Measurements from ENCODE around the gene FITM1. TPM values are rescaled to one million over a fixed set of nuclear protein-coding genes. Genes with fewer than 3 reads are reported as not detected.

FITM1 gene
- total RNA-seq, 2 donors from 2014 or later, result 74.3 to 180 TPM

- H3K9me3 ChIP-seq, result no peaks in the 10 kb centered on the region
- TF ChIP-seq CTCF (IDR thresholded peaks at IDR 0.05), result no peak
- H3K4me1 ChIP-seq, result peaks cover 0 to 10% of the 10 kb centered on the region in 2 donors
- no peak for DNase-seq (ENCODE audit: low spot score)
- no peak overlapping the region for H3K4me3 ChIP-seq
- no peaks in the 10 kb centered on the region for H3K27me3 ChIP-seq
- peak overlapping the region; percentile 48 for H3K27ac ChIP-seq
- peaks cover 35% of the 10 kb centered on the region for H3K36me3 ChIP-seq
These were observed 49.0 kb downstream of the FITM1 start for GRCh38 chr14:24179294-24179960.

GRCh38 chr14:24179961-24180796, 49.7 kb downstream of the FITM1 start:
- no peak overlapping the region for H3K4me3 ChIP-seq
- H3K27ac ChIP-seq, result peak overlapping the region; percentile 48
- peaks cover 0 to 10% of the 10 kb centered on the region in 2 donors for H3K4me1 ChIP-seq
- H3K36me3 ChIP-seq, result peaks cover 39% of the 10 kb centered on the region
- H3K27me3 ChIP-seq, result no peaks in the 10 kb centered on the region
- no peak for TF ChIP-seq CTCF (IDR thresholded peaks at IDR 0.05)
- DNase-seq (ENCODE audit: low spot score), result peak; percentile 66
- no peaks in the 10 kb centered on the region for H3K9me3 ChIP-seq

GRCh38 chr14:24181371-24182077, 51.1 kb downstream of the FITM1 start:
- Histone ChIP-seq H3K9me3 (no peaks in the 10 kb centered on the region), H3K4me1 (peaks cover 0 to 10% of the 10 kb centered on the region in 2 donors), H3K36me3 (peaks cover 39% of the 10 kb centered on the region), H3K27me3 (no peaks in the 10 kb centered on the region), H3K27ac (no peak overlapping the region), H3K4me3 (no peak overlapping the region)
- TF ChIP-seq CTCF (IDR thresholded peaks at IDR 0.05), result no peak
- DNase-seq (ENCODE audit: low spot score), result no peak

Small RNA genes lying within 50 kb of the gene (microRNA-seq; reads per million reads assigned to microRNA genes)
- gene MIR7703 (ENCODE audit: borderline number of aligned reads in 2 of 2, borderline replicate concordance in 1 of 2), result 0 reads per million in 2 donors

Other genes with a start within 250 kb of the FITM1 start
- gene DHRS4, start 176.9 kb upstream of the FITM1 start, total RNA-seq, result 10 to 100 TPM; 29.6 to 38.8 TPM
- gene DHRS4L2, start 141.7 kb upstream of the FITM1 start, total RNA-seq, result 10 to 100 TPM; 10.6 to 17.6 TPM
- gene CARMIL3, start 78.7 kb upstream of the FITM1 start, total RNA-seq, result not detected
- under 1 TPM in 1 of 2 donors, not detected in 1; 0.24 TPM for gene CPNE6, start 59.1 kb upstream of the FITM1 start, total RNA-seq
- gene PCK2, start 36.3 kb upstream of the FITM1 start, total RNA-seq, result 10 to 100 TPM in 1 of 2 donors, 1 to 10 TPM in 1; 1.8 to 10.7 TPM
- 10 to 100 TPM; 54.1 to 69.8 TPM for gene DCAF11, start 15.9 kb upstream of the FITM1 start, total RNA-seq
- gene NRL, start 15.7 kb upstream of the FITM1 start, total RNA-seq, result 1 to 10 TPM; 2.5 to 5.0 TPM
- gene PSME1, start 5.5 kb downstream of the FITM1 start, total RNA-seq, result 100 to 1,000 TPM in 1 of 2 donors, 10 to 100 TPM in 1; 72.9 to 112 TPM
- gene EMC9, start 10.9 kb downstream of the FITM1 start, total RNA-seq, result 10 to 100 TPM in 1 of 2 donors, 1 to 10 TPM in 1; 9.9 to 16.8 TPM
- gene PSME2, start 16.0 kb downstream of the FITM1 start, total RNA-seq, result 10 to 100 TPM; 23.1 to 40.6 TPM
- gene RNF31, start 16.8 kb downstream of the FITM1 start, total RNA-seq, result 10 to 100 TPM; 24.1 to 47.5 TPM
- gene IRF9, start 30.6 kb downstream of the FITM1 start, total RNA-seq, result 10 to 100 TPM; 29.2 to 33.1 TPM
- gene REC8, start 41.4 kb downstream of the FITM1 start, total RNA-seq, result 1 to 10 TPM; 3.8 to 5.6 TPM
- 10 to 100 TPM; 12.1 to 15.7 TPM for gene IPO4, start 58.2 kb downstream of the FITM1 start, total RNA-seq
- 10 to 100 TPM; 23.5 to 42.7 TPM for gene TM9SF1, start 64.8 kb downstream of the FITM1 start, total RNA-seq
- not detected for gene TSSK4, start 75.0 kb downstream of the FITM1 start, total RNA-seq
- gene CHMP4A, start 82.8 kb downstream of the FITM1 start, total RNA-seq, result 10 to 100 TPM; 31.6 to 63.0 TPM
- gene MDP1, start 85.4 kb downstream of the FITM1 start, total RNA-seq, result 10 to 100 TPM; 15.5 to 19.7 TPM
- gene NEDD8, start 101.7 kb downstream of the FITM1 start, total RNA-seq, result 100 to 1,000 TPM; 184 to 206 TPM
- gene GMPR2, start 102.3 kb downstream of the FITM1 start, total RNA-seq, result 10 to 100 TPM; 28.1 to 31.7 TPM
- 10 to 100 TPM; 28.2 to 36.3 TPM for gene TINF2, start 112.0 kb downstream of the FITM1 start, total RNA-seq
- gene TGM1, start 132.5 kb downstream of the FITM1 start, total RNA-seq, result 10 to 100 TPM; 11.9 to 36.9 TPM
- gene RABGGTA, start 140.9 kb downstream of the FITM1 start, total RNA-seq, result 10 to 100 TPM; 21.3 to 22.2 TPM
- 10 to 100 TPM; 10.1 to 13.7 TPM for gene DHRS1, start 169.1 kb downstream of the FITM1 start, total RNA-seq
- gene NOP9, start 169.2 kb downstream of the FITM1 start, total RNA-seq, result 10 to 100 TPM; 13.9 to 15.5 TPM
- gene CIDEB, start 177.3 kb downstream of the FITM1 start, total RNA-seq, result 1 to 10 TPM; 2.0 to 6.6 TPM
- 1 to 10 TPM in 1 of 2 donors, under 1 TPM in 1; 0.98 to 1.4 TPM for gene LTB4R2, start 179.5 kb downstream of the FITM1 start, total RNA-seq
- 1 to 10 TPM; 1.9 to 3.0 TPM for gene LTB4R, start 180.8 kb downstream of the FITM1 start, total RNA-seq
- 10 to 100 TPM; 17.1 to 25.5 TPM for gene ADCY4, start 204.4 kb downstream of the FITM1 start, total RNA-seq
- gene RIPK3, start 209.3 kb downstream of the FITM1 start, total RNA-seq, result 1 to 10 TPM; 1.9 to 3.8 TPM
- gene NFATC4, start 237.5 kb downstream of the FITM1 start, total RNA-seq, result 10 to 100 TPM; 12.5 to 13.4 TPM

Data from right atrium auricular region (tissue), 2 donors.